Caco-2 (cell line): ENCODE measurements around the gene RSRC1. TPM values are rescaled to one million over a fixed set of nuclear protein-coding genes. Genes with fewer than 3 reads are reported as not detected.
A peak's percentile ranks its signal among the peaks of the same experiment; 100 is the strongest.

Source experiments
- BruUV-seq: library from RNA; stranded (reverse); fragments of 400-500 nt; replicated peaks from 2 replicates; lab custom pipeline; 2021; lab: Mats Ljungman, UMichigan
- CTCF ChIA-PET: fragments of 300-600 bp; sonication (Branson Sonifier 250); formaldehyde crosslinking; loops from one replicate; lab custom pipeline; 2022; ENCODE audit warnings: antibody characterized with exemption; lab: Charles Lee
- POLR2A ChIA-PET: fragments of 300-600 bp; sonication (Branson Sonifier 250); formaldehyde crosslinking; loops from one replicate; lab custom pipeline; 2022; ENCODE audit warnings: antibody characterized with exemption; lab: Charles Lee
- DNase-seq, 2 experiments: peaks; one replicate each; pipeline versions ENCODE4 v3.0.0 to v3.0.0-alpha.2; 2020 to 2022
- H3K27me3 ChIP-seq: replicated peaks from 2 replicates; pipeline ENCODE4 v1.6.0; 2011; ENCODE audit warnings: low read length; ENCODE audit not compliant: control insufficient read depth, insufficient read depth
- H3K36me3 ChIP-seq: 2 replicates; pipeline ENCODE4 v1.5.1; 2011; ENCODE audit warnings: low read length; ENCODE audit not compliant: control insufficient read depth, insufficient read depth
- H3K4me1 ChIP-seq: fragments of 250-450 bp; sonication (Bioruptor Pico); 2 replicates; pipeline ENCODE4 v1.5.1; 2020; ENCODE audit warnings: mild to moderate bottlenecking
- H3K4me3 ChIP-seq: 2 replicates; pipeline ENCODE4 v1.5.1; 2011; ENCODE audit warnings: low read depth, mild to moderate bottlenecking, control low read depth, low read length
- H3K9me3 ChIP-seq: fragments of 250-450 bp; sonication (Bioruptor Pico); 2 replicates; pipeline ENCODE4 v1.5.1; 2020; ENCODE audit warnings: mild to moderate bottlenecking, moderate library complexity
- H3K27ac Mint-ChIP-seq: one replicate; pipeline ENCODE4 v1.8.0; 2022; ENCODE audit warnings: mixed read lengths; ENCODE audit not compliant: unreplicated experiment
- H3K27me3 Mint-ChIP-seq: one replicate; pipeline ENCODE4 v1.8.0; 2022; ENCODE audit warnings: mixed read lengths; ENCODE audit not compliant: insufficient read depth, unreplicated experiment
- H3K36me3 Mint-ChIP-seq: one replicate; pipeline ENCODE4 v1.8.0; 2022; ENCODE audit warnings: mild to moderate bottlenecking, mixed read lengths; ENCODE audit not compliant: insufficient read depth, unreplicated experiment
- H3K4me1 Mint-ChIP-seq: one replicate; pipeline ENCODE4 v1.8.0; 2022; ENCODE audit warnings: low read depth, mixed read lengths; ENCODE audit not compliant: unreplicated experiment
- H3K4me3 Mint-ChIP-seq: one replicate; pipeline ENCODE4 v1.8.0; 2022; ENCODE audit warnings: mild to moderate bottlenecking, moderate library complexity, mixed read lengths; ENCODE audit not compliant: unreplicated experiment
- H3K9me3 Mint-ChIP-seq: one replicate; pipeline ENCODE4 v1.8.0; 2022; ENCODE audit warnings: mixed read lengths; ENCODE audit not compliant: unreplicated experiment
- intact Hi-C: fragments of 100-400 bp; cut with micrococcal nuclease; formaldehyde crosslinking; loops from one replicate; pipeline ENCODE4 v1.10.0; 2022; ENCODE audit not compliant: unreplicated experiment
- total RNA-seq: library from RNA; stranded (reverse); gene quantifications from 2 replicates; pipeline ENCODE4 v1.2.3, GENCODE V29; 2022
- TF ChIP-seq, protein P1 (sequence below), 2 experiments: fragments of 200-600 bp in 1 of 2; IDR thresholded peaks; 1 replicate in 1 of 2; 2 replicates in 1 of 2; pipeline versions ENCODE4 v1.5.1 to v1.8.0; 2011 to 2022; ENCODE audit warnings: antibody characterized with exemption in 1 of 2, control low read depth in 1 of 2, inconsistent platforms in 1 of 2, low read depth in 1 of 2, low read length in 1 of 2, mild to moderate bottlenecking in 1 of 2, moderate library complexity in 1 of 2; ENCODE audit not compliant: insufficient read depth in 1 of 2, severe bottlenecking in 1 of 2, unreplicated experiment in 1 of 2

RSRC1 gene
- total RNA-seq, 1 experiment from 2014 or later: 38.4 TPM

- CTCF ChIA-PET: interaction anchor here (0.6 kb wide), 1 partner anchor 517 kb away, joined by 3 read pairs; no protein-coding TSS in a partner anchor
These were observed 3.0 kb upstream of the RSRC1 start for GRCh38 chr3:158106766-158107471.

GRCh38 chr3:158107605-158108444 is 2.1 kb upstream of the RSRC1 start:
- TF ChIP-seq, protein P1, sequence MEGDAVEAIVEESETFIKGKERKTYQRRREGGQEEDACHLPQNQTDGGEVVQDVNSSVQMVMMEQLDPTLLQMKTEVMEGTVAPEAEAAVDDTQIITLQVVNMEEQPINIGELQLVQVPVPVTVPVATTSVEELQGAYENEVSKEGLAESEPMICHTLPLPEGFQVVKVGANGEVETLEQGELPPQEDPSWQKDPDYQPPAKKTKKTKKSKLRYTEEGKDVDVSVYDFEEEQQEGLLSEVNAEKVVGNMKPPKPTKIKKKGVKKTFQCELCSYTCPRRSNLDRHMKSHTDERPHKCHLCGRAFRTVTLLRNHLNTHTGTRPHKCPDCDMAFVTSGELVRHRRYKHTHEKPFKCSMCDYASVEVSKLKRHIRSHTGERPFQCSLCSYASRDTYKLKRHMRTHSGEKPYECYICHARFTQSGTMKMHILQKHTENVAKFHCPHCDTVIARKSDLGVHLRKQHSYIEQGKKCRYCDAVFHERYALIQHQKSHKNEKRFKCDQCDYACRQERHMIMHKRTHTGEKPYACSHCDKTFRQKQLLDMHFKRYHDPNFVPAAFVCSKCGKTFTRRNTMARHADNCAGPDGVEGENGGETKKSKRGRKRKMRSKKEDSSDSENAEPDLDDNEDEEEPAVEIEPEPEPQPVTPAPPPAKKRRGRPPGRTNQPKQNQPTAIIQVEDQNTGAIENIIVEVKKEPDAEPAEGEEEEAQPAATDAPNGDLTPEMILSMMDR (IDR thresholded peaks at IDR 0.05; ENCODE audit: insufficient read depth in 1 of 2, low read depth in 1 of 2, low read length in 1 of 2, severe bottlenecking in 1 of 2, unreplicated experiment in 1 of 2): no peak
- no peak for DNase-seq
- Mint-ChIP-seq H3K27me3 (peaks cover 10% of the 10 kb centered on the region), H3K9me3 (no peaks in the 10 kb centered on the region), H3K4me1 (peaks cover 7% of the 10 kb centered on the region), H3K27ac (no peak overlapping the region), H3K4me3 (peak overlapping the region; percentile 83), H3K36me3 (peaks cover 6% of the 10 kb centered on the region)
- Histone ChIP-seq H3K9me3 (no peaks in the 10 kb centered on the region), H3K4me1 (peaks cover 10% of the 10 kb centered on the region; the same call in 1 of the 2 replicates), H3K4me3 (no peak overlapping the region), H3K36me3 (no peaks in the 10 kb centered on the region), H3K27me3 (no peaks in the 10 kb centered on the region; the same call in none of the 2 replicates)
- ChIA-PET POLR2A (no interaction called here), CTCF (interaction anchor here (0.6 kb wide), 1 partner anchor 518 kb away, joined by 3 read pairs; no protein-coding TSS in a partner anchor)
- intact Hi-C loops: loop anchor here (5.0 to 10.0 kb wide), 2 partner anchors 114 to 493 kb away; no protein-coding TSS in a partner anchor
- BruUV-seq: no TSS peak

More at GRCh38 chr3:158106766-158107471, 3.0 kb upstream of the RSRC1 start:
- H3K4me3 ChIP-seq: peak overlapping the region; percentile 59
- peak in 1 of 2 experiments; percentile 19 for DNase-seq
- TF ChIP-seq, protein P1 (IDR thresholded peaks at IDR 0.05; ENCODE audit: insufficient read depth in 1 of 2, low read depth in 1 of 2, low read length in 1 of 2, severe bottlenecking in 1 of 2, unreplicated experiment in 1 of 2): no peak
- H3K27me3 ChIP-seq: no peaks in the 10 kb centered on the region; the same call in none of the 2 replicates
- H3K27me3 Mint-ChIP-seq: peaks cover 10% of the 10 kb centered on the region
- POLR2A ChIA-PET: interaction anchor here (0.6 kb wide), 1 partner anchor 10 kb away, joined by 3 read pairs; no protein-coding TSS in a partner anchor
- no peak overlapping the region for H3K27ac Mint-ChIP-seq
- H3K9me3 Mint-ChIP-seq: no peaks in the 10 kb centered on the region
- H3K4me1 ChIP-seq: peaks cover 10% of the 10 kb centered on the region; the same call in 1 of the 2 replicates
- intact Hi-C loops: loop anchor here (5.0 to 10.0 kb wide), 2 partner anchors 115 to 492 kb away; no protein-coding TSS in a partner anchor
- peaks cover 7% of the 10 kb centered on the region for H3K4me1 Mint-ChIP-seq
- BruUV-seq: no TSS peak
- H3K36me3 ChIP-seq: no peaks in the 10 kb centered on the region
- H3K36me3 Mint-ChIP-seq: peaks cover 6% of the 10 kb centered on the region
- peak overlapping the region; percentile 83 for H3K4me3 Mint-ChIP-seq
- H3K9me3 ChIP-seq: no peaks in the 10 kb centered on the region
